CD14-positive monocyte (primary cell): ENCODE results near the gene DYNC1LI1. TPM values are rescaled to one million over a fixed set of nuclear protein-coding genes. Genes with fewer than 3 reads are reported as not detected.

Source experiments
- DNase-seq, 3 donors: peaks; one replicate each; pipeline ENCODE4 v3.0.0-alpha.2; 2011 to 2022
- H2AFZ ChIP-seq: 2 replicates; pipeline ENCODE4 v1.6.0; 2012; ENCODE audit warnings: mild to moderate bottlenecking, low read depth, low read length, inconsistent platforms; ENCODE audit not compliant: insufficient read depth, poor library complexity, severe bottlenecking
- H3K27ac ChIP-seq, 2 donors: 1 replicate in 1 of 2; 2 replicates in 1 of 2; pipeline ENCODE4 v1.5.1; 2012 to 2013; ENCODE audit warnings: low read length in 2 of 2, control low read depth in 1 of 2, inconsistent platforms in 1 of 2, low read depth in 1 of 2, mild to moderate bottlenecking in 1 of 2
- H3K27me3 ChIP-seq, 2 donors: one replicate each; pipeline versions ENCODE4 v1.6.0 to v1.6.1; 2011 to 2013; ENCODE audit warnings: low read length in 2 of 2; ENCODE audit not compliant: control insufficient read depth in 2 of 2, insufficient read depth in 2 of 2
- H3K36me3 ChIP-seq, 2 donors: replicated peaks in 1 of 2; 1 replicate in 1 of 2; 2 replicates in 1 of 2; pipeline versions ENCODE4 v1.5.1 to v1.6.1; 2012 to 2013; ENCODE audit warnings: low read length in 2 of 2, control low read depth in 1 of 2, inconsistent platforms in 1 of 2, mild to moderate bottlenecking in 1 of 2; ENCODE audit not compliant: insufficient read depth in 2 of 2, control insufficient read depth in 1 of 2
- H3K4me1 ChIP-seq, 2 donors: 1 replicate in 1 of 2; 2 replicates in 1 of 2; pipeline versions ENCODE4 v1.5.1 to v1.6.1; 2012 to 2013; ENCODE audit warnings: low read length in 2 of 2, control low read depth in 1 of 2, inconsistent platforms in 1 of 2, mild to moderate bottlenecking in 1 of 2, moderate library complexity in 1 of 2; ENCODE audit not compliant: insufficient read depth in 2 of 2, control insufficient read depth in 1 of 2
- H3K4me2 ChIP-seq: replicated peaks from 2 replicates; pipeline ENCODE3; 2012; ENCODE audit warnings: low read length, moderate library complexity, mild to moderate bottlenecking; ENCODE audit not compliant: poor library complexity, severe bottlenecking; ENCODE audit errors: extremely low read depth
- H3K4me3 ChIP-seq, 3 experiments: fragments of 200-600 bp in 1 of 3; sonication (generic) in 1 of 3; replicated peaks in 1 of 3; 1 replicate in 2 of 3; 2 replicates in 1 of 3; pipeline ENCODE4 v1.5.1; 2011 to 2013; ENCODE audit warnings: low read length in 3 of 3, mild to moderate bottlenecking in 3 of 3, control low read depth in 2 of 3, low read depth in 2 of 3, inconsistent platforms in 1 of 3, moderate library complexity in 1 of 3
- H3K79me2 ChIP-seq: 2 replicates; pipeline ENCODE4 v1.6.0; 2012; ENCODE audit warnings: mild to moderate bottlenecking, control low read depth, inconsistent platforms, low read length, moderate library complexity; ENCODE audit not compliant: insufficient read depth
- H3K9ac ChIP-seq: 2 replicates; pipeline ENCODE4 v1.6.0; 2017; ENCODE audit warnings: low read length, mild to moderate bottlenecking; ENCODE audit not compliant: insufficient read depth, poor library complexity, severe bottlenecking
- H3K9me3 ChIP-seq, 2 donors: replicated peaks in 1 of 2; 1 replicate in 1 of 2; 2 replicates in 1 of 2; pipeline versions ENCODE4 v1.5.1 to v1.6.1; 2012 to 2013; ENCODE audit warnings: low read length in 2 of 2, control low read depth in 1 of 2; ENCODE audit not compliant: control insufficient read depth in 1 of 2, insufficient read depth in 1 of 2
- H4K20me1 ChIP-seq: 2 replicates; pipeline ENCODE4 v1.6.0; 2012; ENCODE audit warnings: mild to moderate bottlenecking, low read length, control low read depth, moderate library complexity; ENCODE audit not compliant: insufficient read depth
- H3K27ac Mint-ChIP-seq, 7 donors: one replicate each; pipeline ENCODE4 v1.8.0; 2020; ENCODE audit warnings: mild to moderate bottlenecking in 7 of 7, mixed read lengths in 7 of 7, moderate library complexity in 6 of 7, inconsistent platforms in 2 of 7
- H3K27me3 Mint-ChIP-seq, 3 donors: one replicate each; pipeline ENCODE4 v1.8.0; 2021 to 2022; ENCODE audit warnings: low read depth in 3 of 3, mild to moderate bottlenecking in 3 of 3, mixed read lengths in 3 of 3, moderate library complexity in 3 of 3, inconsistent platforms in 1 of 3
- H3K36me3 Mint-ChIP-seq, 2 donors: one replicate each; pipeline ENCODE4 v1.8.0; 2020; ENCODE audit warnings: mixed read lengths in 2 of 2, inconsistent platforms in 1 of 2, mild to moderate bottlenecking in 1 of 2
- H3K4me1 Mint-ChIP-seq: one replicate; pipeline ENCODE4 v1.8.0; 2020; ENCODE audit warnings: mild to moderate bottlenecking, mixed read lengths
- H3K4me3 Mint-ChIP-seq, 2 donors: one replicate each; pipeline ENCODE4 v1.8.0; 2020; ENCODE audit warnings: mild to moderate bottlenecking in 2 of 2, mixed read lengths in 2 of 2, moderate library complexity in 1 of 2
- H3K9me3 Mint-ChIP-seq, 7 donors: one replicate each; pipeline ENCODE4 v1.8.0; 2020 to 2022; ENCODE audit warnings: mixed read lengths in 7 of 7, mild to moderate bottlenecking in 6 of 7, moderate library complexity in 6 of 7, inconsistent platforms in 2 of 7
- CTCF ChIP-seq: fragments of 200-600 bp; IDR thresholded peaks from one replicate; pipeline ENCODE4 v1.8.0; 2022; ENCODE audit warnings: antibody characterized with exemption, mild to moderate bottlenecking
- intact Hi-C, 2 donors: fragments of 100-400 bp; cut with micrococcal nuclease; formaldehyde crosslinking; loops; one replicate each; pipeline versions ENCODE4 v1.15.0 to v1.15.1; 2023
- polyA plus RNA-seq, 3 donors: library from polyadenylated mRNA; depleted of rRNA in 1 of 3; unstranded in 2 of 3; stranded (reverse) in 1 of 3; fragments of 300-500 nt in 2 of 3; fragments of >200 nt in 1 of 3; fragmentation: Illumina TruSeq in 2 of 3; gene quantifications; 1 replicate in 2 of 3; 2 replicates in 1 of 3; pipeline ENCODE4 v1.2.3, GENCODE V29; 2012 to 2021

Gene DYNC1LI1
- polyA plus RNA-seq, 3 donors: 23.5 to 50.1 (median 46.8) TPM

DNA sequence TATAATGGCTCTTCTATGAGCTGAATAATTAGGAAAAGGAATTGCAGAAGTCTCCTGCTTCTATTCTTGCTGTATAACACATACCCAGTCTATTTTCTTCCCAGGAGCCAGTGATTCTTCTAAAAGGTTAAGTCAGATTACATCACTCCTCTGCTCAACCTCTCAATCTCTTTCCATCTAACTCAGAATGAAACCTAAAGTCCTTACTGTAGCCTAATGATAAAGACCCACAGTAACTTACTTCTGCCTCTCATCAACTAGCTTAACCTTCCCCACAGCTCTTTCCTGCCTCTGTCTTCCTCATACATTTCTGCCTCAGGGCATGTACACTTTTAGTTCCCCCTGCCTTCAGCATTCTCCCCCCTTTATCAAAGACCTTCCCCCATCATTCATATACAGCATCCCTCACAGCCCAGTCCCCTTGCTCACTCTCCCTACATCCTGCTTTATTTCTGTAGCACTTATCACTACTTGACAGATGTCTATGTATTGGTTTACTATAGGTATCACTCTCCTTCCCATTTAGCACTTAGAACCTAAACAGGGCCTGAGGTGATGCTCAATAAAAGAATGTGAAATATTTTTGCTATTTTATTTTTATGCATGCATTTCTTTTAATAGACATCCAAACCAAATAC lies 39.5 kb downstream of the DYNC1LI1 start:
- H3K4me1 ChIP-seq: no peaks in the 10 kb centered on the region
- H3K4me1 Mint-ChIP-seq: no peaks in the 10 kb centered on the region

GRCh38 chr3:32525720-32526119 lies 44.9 kb downstream of the DYNC1LI1 start:
- Histone ChIP-seq H3K27ac (no peak overlapping the region), H3K36me3 (peaks cover 53 to 78% of the 10 kb centered on the region in 2 donors), H3K9ac (no peak overlapping the region), H2AFZ (no peak overlapping the region), H3K4me2 (no peak overlapping the region), H3K4me3 (no peak overlapping the region), H4K20me1 (no peaks in the 10 kb centered on the region), H3K27me3 (no peaks in the 10 kb centered on the region), H3K79me2 (no peaks in the 10 kb centered on the region), H3K4me1 (no peaks in the 10 kb centered on the region), H3K9me3 (no peaks in the 10 kb centered on the region)
- Mint-ChIP-seq H3K9me3 (no peaks in the 10 kb centered on the region), H3K27me3 (peaks cover 0 to 1% (median 0%) of the 10 kb centered on the region in 3 donors), H3K27ac (no peak overlapping the region), H3K36me3 (peaks cover 57 to 73% of the 10 kb centered on the region in 2 donors), H3K4me1 (no peaks in the 10 kb centered on the region), H3K4me3 (no peak overlapping the region)
- no peak for TF ChIP-seq CTCF
- DNase-seq: no peak
- intact Hi-C loops: no loop called here

More for the DNA sequence above, 39.5 kb downstream of the DYNC1LI1 start:
- DNase-seq: no peak
- Histone ChIP-seq H3K9ac (no peak overlapping the region), H4K20me1 (peaks cover 10% of the 10 kb centered on the region), H3K27me3 (no peaks in the 10 kb centered on the region), H3K36me3 (peaks cover 84 to 97% of the 10 kb centered on the region in 2 donors), H3K27ac (peak overlapping the region in 1 of 2 donors; percentile 5), H3K79me2 (no peaks in the 10 kb centered on the region), H3K4me3 (no peak overlapping the region), H3K4me2 (no peak overlapping the region), H2AFZ (no peak overlapping the region), H3K9me3 (no peaks in the 10 kb centered on the region)
- H3K27ac Mint-ChIP-seq: peak overlapping the region in 4 of 7 donors; percentile 0 to 73 (median 6)
- H3K36me3 Mint-ChIP-seq: peaks cover 66 to 80% of the 10 kb centered on the region in 2 donors
- no peaks in the 10 kb centered on the region for H3K27me3 Mint-ChIP-seq
- no peak overlapping the region for H3K4me3 Mint-ChIP-seq
- H3K9me3 Mint-ChIP-seq: no peaks in the 10 kb centered on the region
- intact Hi-C loops: no loop called here
- no peak for TF ChIP-seq CTCF
